ENCODE data around the gene C11orf52.

C11orf52 gene

DNA sequence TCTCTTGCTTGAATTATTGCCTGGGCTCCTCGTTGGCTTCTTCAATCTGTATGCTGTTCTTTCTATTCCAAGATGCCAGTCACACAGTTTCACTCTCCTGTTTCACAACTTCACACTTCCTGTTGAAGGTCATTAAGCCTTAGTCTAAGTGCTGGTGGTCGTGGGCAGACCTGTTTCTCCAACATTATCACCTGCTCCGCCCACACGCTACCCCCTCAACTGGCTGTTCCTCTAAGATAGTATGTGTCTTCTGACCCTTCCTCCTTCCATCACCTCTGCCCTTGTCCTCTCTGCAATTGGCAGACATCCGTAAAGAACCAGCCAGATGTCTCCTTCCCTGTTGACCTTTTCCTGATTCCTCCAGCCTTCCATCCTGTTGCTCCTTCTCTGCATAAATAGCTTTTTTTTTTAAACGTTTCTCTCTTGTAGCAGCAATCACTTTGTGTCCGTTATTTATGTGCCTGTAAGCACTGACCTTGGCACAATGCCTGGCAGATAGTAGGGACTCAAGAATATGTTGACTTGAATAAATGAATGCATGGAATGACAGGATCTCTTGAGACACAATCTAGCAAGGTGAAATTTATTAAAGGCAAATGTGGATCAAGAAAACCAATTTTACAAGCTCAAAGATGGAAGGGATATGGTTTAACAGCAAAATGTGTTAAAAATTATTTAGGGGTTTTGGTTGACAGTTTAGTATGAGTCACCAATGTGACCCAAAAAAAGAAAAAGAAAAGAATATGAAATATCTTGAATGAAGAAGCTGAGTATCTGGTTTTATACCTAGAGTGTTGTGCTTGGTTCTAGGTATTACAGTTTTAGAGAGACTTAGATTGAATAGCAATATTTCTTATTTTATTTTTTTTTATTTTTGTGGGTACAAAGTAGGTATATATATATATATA lies 31.1 kb downstream of the C11orf52 start:
- TF ChIP-seq ZNF514 (tag by site-specific recombination; IDR thresholded peaks at IDR 0.05) = no peak
- TF ChIP-seq ZNF555 (tag by site-specific recombination; conservative IDR thresholded peaks at IDR 0.05) = no peak
- TF ChIP-seq, protein P1, sequence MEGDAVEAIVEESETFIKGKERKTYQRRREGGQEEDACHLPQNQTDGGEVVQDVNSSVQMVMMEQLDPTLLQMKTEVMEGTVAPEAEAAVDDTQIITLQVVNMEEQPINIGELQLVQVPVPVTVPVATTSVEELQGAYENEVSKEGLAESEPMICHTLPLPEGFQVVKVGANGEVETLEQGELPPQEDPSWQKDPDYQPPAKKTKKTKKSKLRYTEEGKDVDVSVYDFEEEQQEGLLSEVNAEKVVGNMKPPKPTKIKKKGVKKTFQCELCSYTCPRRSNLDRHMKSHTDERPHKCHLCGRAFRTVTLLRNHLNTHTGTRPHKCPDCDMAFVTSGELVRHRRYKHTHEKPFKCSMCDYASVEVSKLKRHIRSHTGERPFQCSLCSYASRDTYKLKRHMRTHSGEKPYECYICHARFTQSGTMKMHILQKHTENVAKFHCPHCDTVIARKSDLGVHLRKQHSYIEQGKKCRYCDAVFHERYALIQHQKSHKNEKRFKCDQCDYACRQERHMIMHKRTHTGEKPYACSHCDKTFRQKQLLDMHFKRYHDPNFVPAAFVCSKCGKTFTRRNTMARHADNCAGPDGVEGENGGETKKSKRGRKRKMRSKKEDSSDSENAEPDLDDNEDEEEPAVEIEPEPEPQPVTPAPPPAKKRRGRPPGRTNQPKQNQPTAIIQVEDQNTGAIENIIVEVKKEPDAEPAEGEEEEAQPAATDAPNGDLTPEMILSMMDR (tag by site-specific recombination; IDR thresholded peaks at IDR 0.05) = no peak
- TF ChIP-seq ZNF621 (tag by site-specific recombination; IDR thresholded peaks at IDR 0.05) = no peak
- no peak for TF ChIP-seq ZNF837 (tag by site-specific recombination; IDR thresholded peaks at IDR 0.05)
- no peak for TF ChIP-seq ZNF423 (tag by site-specific recombination; IDR thresholded peaks at IDR 0.05)
- TF ChIP-seq, protein P2, sequence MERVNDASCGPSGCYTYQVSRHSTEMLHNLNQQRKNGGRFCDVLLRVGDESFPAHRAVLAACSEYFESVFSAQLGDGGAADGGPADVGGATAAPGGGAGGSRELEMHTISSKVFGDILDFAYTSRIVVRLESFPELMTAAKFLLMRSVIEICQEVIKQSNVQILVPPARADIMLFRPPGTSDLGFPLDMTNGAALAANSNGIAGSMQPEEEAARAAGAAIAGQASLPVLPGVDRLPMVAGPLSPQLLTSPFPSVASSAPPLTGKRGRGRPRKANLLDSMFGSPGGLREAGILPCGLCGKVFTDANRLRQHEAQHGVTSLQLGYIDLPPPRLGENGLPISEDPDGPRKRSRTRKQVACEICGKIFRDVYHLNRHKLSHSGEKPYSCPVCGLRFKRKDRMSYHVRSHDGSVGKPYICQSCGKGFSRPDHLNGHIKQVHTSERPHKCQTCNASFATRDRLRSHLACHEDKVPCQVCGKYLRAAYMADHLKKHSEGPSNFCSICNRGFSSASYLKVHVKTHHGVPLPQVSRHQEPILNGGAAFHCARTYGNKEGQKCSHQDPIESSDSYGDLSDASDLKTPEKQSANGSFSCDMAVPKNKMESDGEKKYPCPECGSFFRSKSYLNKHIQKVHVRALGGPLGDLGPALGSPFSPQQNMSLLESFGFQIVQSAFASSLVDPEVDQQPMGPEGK (tag by site-specific recombination; IDR thresholded peaks at IDR 0.05) = no peak
- no peak for TF ChIP-seq PRDM1 (tag by site-specific recombination; IDR thresholded peaks at IDR 0.05)
- TF ChIP-seq, protein P3, sequence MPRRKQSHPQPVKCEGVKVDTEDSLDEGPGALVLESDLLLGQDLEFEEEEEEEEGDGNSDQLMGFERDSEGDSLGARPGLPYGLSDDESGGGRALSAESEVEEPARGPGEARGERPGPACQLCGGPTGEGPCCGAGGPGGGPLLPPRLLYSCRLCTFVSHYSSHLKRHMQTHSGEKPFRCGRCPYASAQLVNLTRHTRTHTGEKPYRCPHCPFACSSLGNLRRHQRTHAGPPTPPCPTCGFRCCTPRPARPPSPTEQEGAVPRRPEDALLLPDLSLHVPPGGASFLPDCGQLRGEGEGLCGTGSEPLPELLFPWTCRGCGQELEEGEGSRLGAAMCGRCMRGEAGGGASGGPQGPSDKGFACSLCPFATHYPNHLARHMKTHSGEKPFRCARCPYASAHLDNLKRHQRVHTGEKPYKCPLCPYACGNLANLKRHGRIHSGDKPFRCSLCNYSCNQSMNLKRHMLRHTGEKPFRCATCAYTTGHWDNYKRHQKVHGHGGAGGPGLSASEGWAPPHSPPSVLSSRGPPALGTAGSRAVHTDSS (tag by site-specific recombination; IDR thresholded peaks at IDR 0.05) = no peak
- TF ChIP-seq, protein P4, sequence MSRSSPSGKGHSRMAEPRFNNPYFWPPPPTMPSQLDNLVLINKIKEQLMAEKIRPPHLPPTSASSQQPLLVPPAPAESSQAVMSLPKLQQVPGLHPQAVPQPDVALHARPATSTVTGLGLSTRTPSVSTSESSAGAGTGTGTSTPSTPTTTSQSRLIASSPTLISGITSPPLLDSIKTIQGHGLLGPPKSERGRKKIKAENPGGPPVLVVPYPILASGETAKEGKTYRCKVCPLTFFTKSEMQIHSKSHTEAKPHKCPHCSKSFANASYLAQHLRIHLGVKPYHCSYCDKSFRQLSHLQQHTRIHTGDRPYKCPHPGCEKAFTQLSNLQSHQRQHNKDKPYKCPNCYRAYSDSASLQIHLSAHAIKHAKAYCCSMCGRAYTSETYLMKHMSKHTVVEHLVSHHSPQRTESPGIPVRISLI (tag by site-specific recombination; IDR thresholded peaks at IDR 0.05) = no peak
- TF ChIP-seq, protein P5, sequence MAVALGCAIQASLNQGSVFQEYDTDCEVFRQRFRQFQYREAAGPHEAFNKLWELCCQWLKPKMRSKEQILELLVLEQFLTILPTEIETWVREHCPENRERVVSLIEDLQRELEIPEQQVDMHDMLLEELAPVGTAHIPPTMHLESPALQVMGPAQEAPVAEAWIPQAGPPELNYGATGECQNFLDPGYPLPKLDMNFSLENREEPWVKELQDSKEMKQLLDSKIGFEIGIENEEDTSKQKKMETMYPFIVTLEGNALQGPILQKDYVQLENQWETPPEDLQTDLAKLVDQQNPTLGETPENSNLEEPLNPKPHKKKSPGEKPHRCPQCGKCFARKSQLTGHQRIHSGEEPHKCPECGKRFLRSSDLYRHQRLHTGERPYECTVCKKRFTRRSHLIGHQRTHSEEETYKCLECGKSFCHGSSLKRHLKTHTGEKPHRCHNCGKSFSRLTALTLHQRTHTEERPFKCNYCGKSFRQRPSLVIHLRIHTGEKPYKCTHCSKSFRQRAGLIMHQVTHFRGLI (tag by site-specific recombination; IDR thresholded peaks at IDR 0.05) = no peak
- TF ChIP-seq YY1 (tag by site-specific recombination; IDR thresholded peaks at IDR 0.05) = no peak
- TF ChIP-seq ZNF24 (tag by site-specific recombination; IDR thresholded peaks at IDR 0.05) = no peak
- TF ChIP-seq, protein P6, sequence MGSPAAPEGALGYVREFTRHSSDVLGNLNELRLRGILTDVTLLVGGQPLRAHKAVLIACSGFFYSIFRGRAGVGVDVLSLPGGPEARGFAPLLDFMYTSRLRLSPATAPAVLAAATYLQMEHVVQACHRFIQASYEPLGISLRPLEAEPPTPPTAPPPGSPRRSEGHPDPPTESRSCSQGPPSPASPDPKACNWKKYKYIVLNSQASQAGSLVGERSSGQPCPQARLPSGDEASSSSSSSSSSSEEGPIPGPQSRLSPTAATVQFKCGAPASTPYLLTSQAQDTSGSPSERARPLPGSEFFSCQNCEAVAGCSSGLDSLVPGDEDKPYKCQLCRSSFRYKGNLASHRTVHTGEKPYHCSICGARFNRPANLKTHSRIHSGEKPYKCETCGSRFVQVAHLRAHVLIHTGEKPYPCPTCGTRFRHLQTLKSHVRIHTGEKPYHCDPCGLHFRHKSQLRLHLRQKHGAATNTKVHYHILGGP (tag by site-specific recombination; IDR thresholded peaks at IDR 0.05) = no peak
- no peak for TF ChIP-seq ZNF792 (tag by site-specific recombination; IDR thresholded peaks at IDR 0.05)
- TF ChIP-seq GLIS1 (tag by site-specific recombination; IDR thresholded peaks at IDR 0.05) = no peak
- Histone ChIP-seq H3K4me3 (ENCODE audit: low read depth, low read length) (no peak overlapping the region), H3K36me3 (ENCODE audit: control insufficient read depth in 2 of 2, insufficient read depth in 1 of 2, low read length in 2 of 2) (no peaks in the 10 kb centered on the region), H3K4me1 (ENCODE audit: control insufficient read depth, insufficient read depth, low read length) (no peaks in the 10 kb centered on the region), H3K27ac (ENCODE audit: extremely low read depth, low read depth, low read length) (no peak overlapping the region), H3K9me3 (ENCODE audit: control insufficient read depth, insufficient read depth, low read depth, low read length) (no peaks in the 10 kb centered on the region)
- ChIA-PET CTCF (interaction anchor here (0.6 to 0.8 kb wide), 4 partner anchors 18 to 170 kb away, joined by 3 to 6 read pairs (median 4); no protein-coding TSS in a partner anchor), POLR2A (no interaction called here)

Data from HEK293 (cell line).